IMR-90 (cell line): Measurements from ENCODE around the gene CCDC137. TPM values are rescaled to one million over a fixed set of nuclear protein-coding genes. Genes with fewer than 3 reads are reported as not detected.

ENCODE experiments used
- ATAC-seq: fragments of 200-7000 bp; cut with Tn5 transposase; 2 replicates; pipeline ENCODE4 v1.9.1; 2020; ENCODE audit warnings: low read depth, mild to moderate bottlenecking, moderate library complexity
- BruUV-seq: library from RNA; stranded (reverse); fragments of 400-500 nt; replicated peaks from 2 replicates; lab custom pipeline; 2021; lab: Mats Ljungman, UMichigan
- CTCF ChIA-PET: fragments of 300-600 bp; formaldehyde crosslinking; extraction: SDS; loops from one replicate; lab custom pipeline; 2021; ENCODE audit warnings: antibody characterized with exemption; lab: Yijun Ruan, JAX
- POLR2A ChIA-PET: fragments of 300-600 bp; sonication (Branson Sonifier 250); formaldehyde crosslinking; loops from one replicate; lab custom pipeline; 2022; ENCODE audit warnings: antibody characterized with exemption; ENCODE audit not compliant: unreplicated experiment; lab: Charles Lee
- DNase-seq: peaks from one replicate; pipeline ENCODE4 v3.0.0; 2013
- H2AFZ ChIP-seq: replicated peaks from 2 replicates; pipeline ENCODE3; 2013; ENCODE audit warnings: low read length, mild to moderate bottlenecking; ENCODE audit not compliant: poor library complexity
- H2AK5ac ChIP-seq: 2 replicates; pipeline ENCODE4 v1.6.1; 2013; ENCODE audit warnings: low read depth, low read length, inconsistent platforms
- H2AK9ac ChIP-seq: replicated peaks from 2 replicates; pipeline ENCODE3; 2013; ENCODE audit warnings: mild to moderate bottlenecking, low read depth, low read length, moderate library complexity; ENCODE audit not compliant: poor library complexity
- H2BK120ac ChIP-seq: 2 replicates; pipeline ENCODE4 v1.6.1; 2013; ENCODE audit warnings: low read depth, low read length, inconsistent platforms
- H2BK15ac ChIP-seq: 3 replicates; pipeline ENCODE4 v1.6.1; 2013; ENCODE audit warnings: low read depth, low read length, inconsistent platforms
- H2BK20ac ChIP-seq: 2 replicates; pipeline ENCODE4 v1.6.1; 2013; ENCODE audit warnings: low read depth, mild to moderate bottlenecking, inconsistent platforms, low read length, moderate library complexity
- H2BK5ac ChIP-seq: 2 replicates; pipeline ENCODE4 v1.6.1; 2013; ENCODE audit warnings: mild to moderate bottlenecking, low read depth, low read length, inconsistent platforms; ENCODE audit not compliant: poor library complexity, severe bottlenecking
- H3K14ac ChIP-seq: replicated peaks from 2 replicates; pipeline ENCODE4 v1.6.1; 2013; ENCODE audit warnings: low read depth, low read length, inconsistent platforms
- H3K18ac ChIP-seq: 2 replicates; pipeline ENCODE4 v1.6.1; 2013; ENCODE audit warnings: low read depth, low read length, control low read depth
- H3K23ac ChIP-seq: 2 replicates; pipeline ENCODE4 v1.6.1; 2013; ENCODE audit warnings: low read depth, low read length, inconsistent platforms
- H3K27ac ChIP-seq: 2 replicates; pipeline ENCODE4 v1.5.1; 2013; ENCODE audit warnings: mild to moderate bottlenecking, control low read depth, low read length; ENCODE audit not compliant: insufficient read depth
- H3K27me3 ChIP-seq: 2 replicates; pipeline ENCODE4 v1.6.1; 2013; ENCODE audit warnings: low read length; ENCODE audit not compliant: control insufficient read depth, insufficient read depth
- H3K36me3 ChIP-seq: 2 replicates; pipeline ENCODE4 v1.6.1; 2013; ENCODE audit warnings: low read length, mixed read lengths; ENCODE audit not compliant: control insufficient read depth, insufficient read depth
- H3K4ac ChIP-seq: 2 replicates; pipeline ENCODE4 v1.6.1; 2013; ENCODE audit warnings: low read depth, low read length, inconsistent platforms
- H3K4me1 ChIP-seq: 2 replicates; pipeline ENCODE4 v1.6.1; 2013; ENCODE audit warnings: low read length, mixed read lengths; ENCODE audit not compliant: control insufficient read depth, insufficient read depth
- H3K4me2 ChIP-seq: 2 replicates; pipeline ENCODE4 v1.6.1; 2013; ENCODE audit warnings: low read depth, mild to moderate bottlenecking, control low read depth, low read length, moderate library complexity
- H3K4me3 ChIP-seq: 2 replicates; pipeline ENCODE4 v1.5.1; 2013; ENCODE audit warnings: low read depth, mild to moderate bottlenecking, control low read depth, low read length, moderate library complexity; ENCODE audit not compliant: insufficient read depth
- H3K56ac ChIP-seq: 2 replicates; pipeline ENCODE4 v1.6.1; 2013; ENCODE audit warnings: low read length, inconsistent platforms; ENCODE audit not compliant: insufficient read depth; ENCODE audit errors: extremely low read depth
- H3K79me1 ChIP-seq, 2 experiments: 2 replicates each; pipeline ENCODE4 v1.6.1; 2013; ENCODE audit warnings: low read length in 2 of 2, inconsistent platforms in 1 of 2, low read depth in 1 of 2
- H3K9ac ChIP-seq: 2 replicates; pipeline ENCODE4 v1.6.1; 2013; ENCODE audit warnings: low read depth, low read length, control low read depth
- H3K9me1 ChIP-seq: 2 replicates; pipeline ENCODE4 v1.6.1; 2013; ENCODE audit warnings: low read length, inconsistent platforms; ENCODE audit not compliant: insufficient read depth
- H3K9me3 ChIP-seq: 2 replicates; pipeline ENCODE4 v1.6.1; 2013; ENCODE audit warnings: low read length; ENCODE audit not compliant: control insufficient read depth, insufficient read depth
- H4K20me1 ChIP-seq: 2 replicates; pipeline ENCODE4 v1.6.1; 2013; ENCODE audit warnings: low read length, inconsistent platforms; ENCODE audit not compliant: insufficient read depth
- H4K5ac ChIP-seq: 2 replicates; pipeline ENCODE4 v1.6.1; 2013; ENCODE audit warnings: mild to moderate bottlenecking, low read depth, low read length, control low read depth
- H4K8ac ChIP-seq, 2 experiments: 2 replicates each; pipeline ENCODE4 v1.6.1; 2013; ENCODE audit warnings: low read depth in 2 of 2, low read length in 2 of 2, control low read depth in 1 of 2, inconsistent platforms in 1 of 2
- H4K91ac ChIP-seq: 2 replicates; pipeline ENCODE4 v1.6.1; 2013; ENCODE audit warnings: low read depth, low read length, inconsistent platforms; ENCODE audit not compliant: insufficient read depth
- BHLHE40 ChIP-seq: fragments of 150-350 bp; IDR thresholded peaks from 2 replicates; pipeline ENCODE4 v1.6.1; 2016; ENCODE audit warnings: mild to moderate bottlenecking, low read depth, low read length
- CEBPB ChIP-seq: IDR thresholded peaks from 2 replicates; pipeline ENCODE4 v1.6.1; 2012; ENCODE audit warnings: low read depth, low read length, improper control_type of control experiment
- CHD1 ChIP-seq: IDR thresholded peaks from 2 replicates; pipeline ENCODE4 v1.6.1; 2012; ENCODE audit warnings: low read depth, low read length, improper control_type of control experiment
- ELK1 ChIP-seq: fragments of 150-350 bp; IDR thresholded peaks from 2 replicates; pipeline ENCODE4 v1.6.1; 2016; ENCODE audit warnings: low read depth, mild to moderate bottlenecking, low read length, moderate library complexity, borderline replicate concordance
- MXI1 ChIP-seq: IDR thresholded peaks from 2 replicates; pipeline ENCODE4 v1.6.1; 2012; ENCODE audit warnings: low read depth, mild to moderate bottlenecking, low read length, moderate library complexity, borderline replicate concordance
- NFE2L2 ChIP-seq: fragments of 150-350 bp; IDR thresholded peaks from 2 replicates; pipeline ENCODE4 v1.6.1; 2016; ENCODE audit warnings: low read depth, mild to moderate bottlenecking, low read length
- POLR2A ChIP-seq: IDR thresholded peaks from 2 replicates; pipeline ENCODE4 v1.6.1; 2012; ENCODE audit warnings: mild to moderate bottlenecking, low read depth, low read length
- RCOR1 ChIP-seq: IDR thresholded peaks from 2 replicates; pipeline ENCODE4 v1.6.1; 2012; ENCODE audit warnings: mild to moderate bottlenecking, low read length, improper control_type of control experiment; ENCODE audit not compliant: insufficient replicate concordance
- RFX5 ChIP-seq: IDR thresholded peaks from 2 replicates; pipeline ENCODE4 v1.8.0; 2012; ENCODE audit warnings: low read depth, mild to moderate bottlenecking, low read length, moderate library complexity
- SMC3 ChIP-seq: fragments of 150-350 bp; IDR thresholded peaks from 2 replicates; pipeline ENCODE4 v1.6.1; 2016; ENCODE audit warnings: low read depth, mild to moderate bottlenecking, antibody characterized with exemption, low read length, moderate library complexity
- USF2 ChIP-seq: fragments of 150-350 bp; IDR thresholded peaks from 2 replicates; pipeline ENCODE4 v1.6.1; 2017; ENCODE audit warnings: mild to moderate bottlenecking, antibody characterized with exemption, low read length, low read depth
- WGBS, 2 experiments: methylation state at CpG; one replicate each; pipeline versions ENCODE4 v1.1.5 to v1.1.7; 2013; ENCODE audit warnings: missing lambda C conversion rate in 2 of 2; ENCODE audit not compliant: insufficient read length in 1 of 2; ENCODE audit errors: extremely low coverage in 2 of 2; 5-methylcytosine and 5-hydroxymethylcytosine counted together
- dilution Hi-C: fragments of 300-500 bp; cut with HindIII; formaldehyde crosslinking; loops from one replicate; pipeline ENCODE4 v1.14.3; 2018; ENCODE audit warnings: low sequenced_read_pairs; ENCODE audit not compliant: unreplicated experiment
- in situ Hi-C: fragments of 300-500 bp; cut with MboI; formaldehyde crosslinking; loops from 3 replicates; pipeline ENCODE4 v1.14.3; 2019; ENCODE audit warnings: low sequenced_read_pairs, inconsistent platforms, mixed read lengths
- intact Hi-C: fragments of 100-400 bp; cut with micrococcal nuclease; formaldehyde crosslinking; loops from 2 replicates; pipeline ENCODE4 v1.10.0; 2022
- polyA plus RNA-seq, 3 experiments: library from polyadenylated mRNA; depleted of rRNA; stranded (reverse); fragments of >200 nt; gene quantifications; 2 replicates each; pipeline ENCODE4 v1.2.3, GENCODE V29; 2012; ENCODE audit warnings: low replicate concordance in 1 of 3
- total RNA-seq: library from RNA; depleted of rRNA; stranded (reverse); fragments of >200 nt; gene quantifications from 2 replicates; pipeline ENCODE4 v1.2.3, GENCODE V29; 2012

Gene CCDC137
- total and polyA plus RNA-seq, 2 of the 4 experiments (the other 2 are of a cell fraction), result 7.5 to 18.4 TPM

GRCh38 chr17:81707725-81708646 lies 41.4 kb downstream of the CCDC137 start:
- peak overlapping the region; percentile 41 for H2AFZ ChIP-seq
- H2BK20ac ChIP-seq, result no peak overlapping the region
- H3K18ac ChIP-seq, result no peak overlapping the region
- no peak overlapping the region for H3K9ac ChIP-seq
- dilution Hi-C loops (no loop called here), intact Hi-C loops (no loop called here), in situ Hi-C loops (no loop called here)
- no peak for DNase-seq
- TF ChIP-seq SMC3 (no peak), NFE2L2 (no peak), RFX5 (no peak), USF2 (no peak), CEBPB (no peak), POLR2A (no peak), CHD1 (no peak), RCOR1 (no peak), ELK1 (no peak), BHLHE40 (no peak), MXI1 (no peak)
- no peak overlapping the region for H3K4me2 ChIP-seq
- H3K4me1 ChIP-seq, result peaks cover 20% of the 10 kb centered on the region
- no peak overlapping the region for H4K91ac ChIP-seq
- ChIA-PET CTCF (no interaction called here), POLR2A (no interaction called here)
- H2AK5ac ChIP-seq, result no peak overlapping the region
- 92% methylated on average over 7 of the region's 25 CpGs; no CpG with 5 or more reads in 1 of the 2 experiments for WGBS, 2 experiments
- H3K9me1 ChIP-seq, result peaks cover 8% of the 10 kb centered on the region
- no peak overlapping the region for H3K23ac ChIP-seq
- H4K5ac ChIP-seq, result no peak overlapping the region
- H3K79me1 ChIP-seq, result peaks cover 14 to 43% of the 10 kb centered on the region in 2 experiments
- no peak overlapping the region for H3K4ac ChIP-seq
- H4K20me1 ChIP-seq, result peaks cover 3% of the 10 kb centered on the region
- no peak overlapping the region for H2BK15ac ChIP-seq
- no peak overlapping the region for H4K8ac ChIP-seq
- no peak overlapping the region for H3K56ac ChIP-seq
- H3K4me3 ChIP-seq, result no peak overlapping the region
- H2BK120ac ChIP-seq, result no peak overlapping the region
- no peak overlapping the region for H2BK5ac ChIP-seq
- no peaks in the 10 kb centered on the region for H3K9me3 ChIP-seq
- no peak overlapping the region for H3K27ac ChIP-seq
- no peak for ATAC-seq
- BruUV-seq, result no TSS peak
- no peak overlapping the region for H2AK9ac ChIP-seq
- H3K14ac ChIP-seq, result no peak overlapping the region
- no peaks in the 10 kb centered on the region for H3K27me3 ChIP-seq
- H3K36me3 ChIP-seq, result peaks cover 16% of the 10 kb centered on the region
